IMR-90 (cell line): Measurements from ENCODE around the gene EML4. TPM values are rescaled to one million over a fixed set of nuclear protein-coding genes. Genes with fewer than 3 reads are reported as not detected.

ENCODE experiments used
- ATAC-seq: fragments of 200-7000 bp; cut with Tn5 transposase; 2 replicates; pipeline ENCODE4 v1.9.1; 2020; ENCODE audit warnings: low read depth, mild to moderate bottlenecking, moderate library complexity
- BruUV-seq: library from RNA; stranded (reverse); fragments of 400-500 nt; replicated peaks from 2 replicates; lab custom pipeline; 2021; lab: Mats Ljungman, UMichigan
- CTCF ChIA-PET: fragments of 300-600 bp; formaldehyde crosslinking; extraction: SDS; loops from one replicate; lab custom pipeline; 2021; ENCODE audit warnings: antibody characterized with exemption; lab: Yijun Ruan, JAX
- POLR2A ChIA-PET: fragments of 300-600 bp; sonication (Branson Sonifier 250); formaldehyde crosslinking; loops from one replicate; lab custom pipeline; 2022; ENCODE audit warnings: antibody characterized with exemption; ENCODE audit not compliant: unreplicated experiment; lab: Charles Lee
- DNase-seq: peaks from one replicate; pipeline ENCODE4 v3.0.0; 2013
- H2AFZ ChIP-seq: replicated peaks from 2 replicates; pipeline ENCODE3; 2013; ENCODE audit warnings: low read length, mild to moderate bottlenecking; ENCODE audit not compliant: poor library complexity
- H2AK5ac ChIP-seq: 2 replicates; pipeline ENCODE4 v1.6.1; 2013; ENCODE audit warnings: low read depth, low read length, inconsistent platforms
- H2AK9ac ChIP-seq: replicated peaks from 2 replicates; pipeline ENCODE3; 2013; ENCODE audit warnings: mild to moderate bottlenecking, low read depth, low read length, moderate library complexity; ENCODE audit not compliant: poor library complexity
- H2BK120ac ChIP-seq: 2 replicates; pipeline ENCODE4 v1.6.1; 2013; ENCODE audit warnings: low read depth, low read length, inconsistent platforms
- H2BK15ac ChIP-seq: 3 replicates; pipeline ENCODE4 v1.6.1; 2013; ENCODE audit warnings: low read depth, low read length, inconsistent platforms
- H2BK20ac ChIP-seq: 2 replicates; pipeline ENCODE4 v1.6.1; 2013; ENCODE audit warnings: low read depth, mild to moderate bottlenecking, inconsistent platforms, low read length, moderate library complexity
- H2BK5ac ChIP-seq: 2 replicates; pipeline ENCODE4 v1.6.1; 2013; ENCODE audit warnings: mild to moderate bottlenecking, low read depth, low read length, inconsistent platforms; ENCODE audit not compliant: poor library complexity, severe bottlenecking
- H3K14ac ChIP-seq: replicated peaks from 2 replicates; pipeline ENCODE4 v1.6.1; 2013; ENCODE audit warnings: low read depth, low read length, inconsistent platforms
- H3K18ac ChIP-seq: 2 replicates; pipeline ENCODE4 v1.6.1; 2013; ENCODE audit warnings: low read depth, low read length, control low read depth
- H3K23ac ChIP-seq: 2 replicates; pipeline ENCODE4 v1.6.1; 2013; ENCODE audit warnings: low read depth, low read length, inconsistent platforms
- H3K27ac ChIP-seq: 2 replicates; pipeline ENCODE4 v1.5.1; 2013; ENCODE audit warnings: mild to moderate bottlenecking, control low read depth, low read length; ENCODE audit not compliant: insufficient read depth
- H3K27me3 ChIP-seq: 2 replicates; pipeline ENCODE4 v1.6.1; 2013; ENCODE audit warnings: low read length; ENCODE audit not compliant: control insufficient read depth, insufficient read depth
- H3K36me3 ChIP-seq: 2 replicates; pipeline ENCODE4 v1.6.1; 2013; ENCODE audit warnings: low read length, mixed read lengths; ENCODE audit not compliant: control insufficient read depth, insufficient read depth
- H3K4ac ChIP-seq: 2 replicates; pipeline ENCODE4 v1.6.1; 2013; ENCODE audit warnings: low read depth, low read length, inconsistent platforms
- H3K4me1 ChIP-seq: 2 replicates; pipeline ENCODE4 v1.6.1; 2013; ENCODE audit warnings: low read length, mixed read lengths; ENCODE audit not compliant: control insufficient read depth, insufficient read depth
- H3K4me2 ChIP-seq: 2 replicates; pipeline ENCODE4 v1.6.1; 2013; ENCODE audit warnings: low read depth, mild to moderate bottlenecking, control low read depth, low read length, moderate library complexity
- H3K4me3 ChIP-seq: 2 replicates; pipeline ENCODE4 v1.5.1; 2013; ENCODE audit warnings: low read depth, mild to moderate bottlenecking, control low read depth, low read length, moderate library complexity; ENCODE audit not compliant: insufficient read depth
- H3K56ac ChIP-seq: 2 replicates; pipeline ENCODE4 v1.6.1; 2013; ENCODE audit warnings: low read length, inconsistent platforms; ENCODE audit not compliant: insufficient read depth; ENCODE audit errors: extremely low read depth
- H3K79me1 ChIP-seq, 2 experiments: 2 replicates each; pipeline ENCODE4 v1.6.1; 2013; ENCODE audit warnings: low read length in 2 of 2, inconsistent platforms in 1 of 2, low read depth in 1 of 2
- H3K9ac ChIP-seq: 2 replicates; pipeline ENCODE4 v1.6.1; 2013; ENCODE audit warnings: low read depth, low read length, control low read depth
- H3K9me1 ChIP-seq: 2 replicates; pipeline ENCODE4 v1.6.1; 2013; ENCODE audit warnings: low read length, inconsistent platforms; ENCODE audit not compliant: insufficient read depth
- H3K9me3 ChIP-seq: 2 replicates; pipeline ENCODE4 v1.6.1; 2013; ENCODE audit warnings: low read length; ENCODE audit not compliant: control insufficient read depth, insufficient read depth
- H4K20me1 ChIP-seq: 2 replicates; pipeline ENCODE4 v1.6.1; 2013; ENCODE audit warnings: low read length, inconsistent platforms; ENCODE audit not compliant: insufficient read depth
- H4K5ac ChIP-seq: 2 replicates; pipeline ENCODE4 v1.6.1; 2013; ENCODE audit warnings: mild to moderate bottlenecking, low read depth, low read length, control low read depth
- H4K8ac ChIP-seq, 2 experiments: 2 replicates each; pipeline ENCODE4 v1.6.1; 2013; ENCODE audit warnings: low read depth in 2 of 2, low read length in 2 of 2, control low read depth in 1 of 2, inconsistent platforms in 1 of 2
- H4K91ac ChIP-seq: 2 replicates; pipeline ENCODE4 v1.6.1; 2013; ENCODE audit warnings: low read depth, low read length, inconsistent platforms; ENCODE audit not compliant: insufficient read depth
- BHLHE40 ChIP-seq: fragments of 150-350 bp; IDR thresholded peaks from 2 replicates; pipeline ENCODE4 v1.6.1; 2016; ENCODE audit warnings: mild to moderate bottlenecking, low read depth, low read length
- CEBPB ChIP-seq: IDR thresholded peaks from 2 replicates; pipeline ENCODE4 v1.6.1; 2012; ENCODE audit warnings: low read depth, low read length, improper control_type of control experiment
- CHD1 ChIP-seq: IDR thresholded peaks from 2 replicates; pipeline ENCODE4 v1.6.1; 2012; ENCODE audit warnings: low read depth, low read length, improper control_type of control experiment
- FOS ChIP-seq: fragments of 150-350 bp; IDR thresholded peaks from 2 replicates; pipeline ENCODE4 v1.6.1; 2016; ENCODE audit warnings: low read depth, low read length
- MAFK ChIP-seq: IDR thresholded peaks from 2 replicates; pipeline ENCODE4 v1.6.1; 2012; ENCODE audit warnings: low read depth, low read length, improper control_type of control experiment
- MAZ ChIP-seq: IDR thresholded peaks from 2 replicates; pipeline ENCODE4 v1.6.1; 2012; ENCODE audit warnings: low read depth, mild to moderate bottlenecking, low read length, improper control_type of control experiment, moderate library complexity, borderline replicate concordance
- NFE2L2 ChIP-seq: fragments of 150-350 bp; IDR thresholded peaks from 2 replicates; pipeline ENCODE4 v1.6.1; 2016; ENCODE audit warnings: low read depth, mild to moderate bottlenecking, low read length
- POLR2A ChIP-seq: IDR thresholded peaks from 2 replicates; pipeline ENCODE4 v1.6.1; 2012; ENCODE audit warnings: mild to moderate bottlenecking, low read depth, low read length
- RAD21 ChIP-seq: IDR thresholded peaks from 2 replicates; pipeline ENCODE4 v1.6.1; 2012; ENCODE audit warnings: low read length, improper control_type of control experiment
- RCOR1 ChIP-seq: IDR thresholded peaks from 2 replicates; pipeline ENCODE4 v1.6.1; 2012; ENCODE audit warnings: mild to moderate bottlenecking, low read length, improper control_type of control experiment; ENCODE audit not compliant: insufficient replicate concordance
- RFX5 ChIP-seq: IDR thresholded peaks from 2 replicates; pipeline ENCODE4 v1.8.0; 2012; ENCODE audit warnings: low read depth, mild to moderate bottlenecking, low read length, moderate library complexity
- WGBS, 2 experiments: methylation state at CpG; one replicate each; pipeline versions ENCODE4 v1.1.5 to v1.1.7; 2013; ENCODE audit warnings: missing lambda C conversion rate in 2 of 2; ENCODE audit not compliant: insufficient read length in 1 of 2; ENCODE audit errors: extremely low coverage in 2 of 2; 5-methylcytosine and 5-hydroxymethylcytosine counted together
- dilution Hi-C: fragments of 300-500 bp; cut with HindIII; formaldehyde crosslinking; loops from one replicate; pipeline ENCODE4 v1.14.3; 2018; ENCODE audit warnings: low sequenced_read_pairs; ENCODE audit not compliant: unreplicated experiment
- in situ Hi-C: fragments of 300-500 bp; cut with MboI; formaldehyde crosslinking; loops from 3 replicates; pipeline ENCODE4 v1.14.3; 2019; ENCODE audit warnings: low sequenced_read_pairs, inconsistent platforms, mixed read lengths
- intact Hi-C: fragments of 100-400 bp; cut with micrococcal nuclease; formaldehyde crosslinking; loops from 2 replicates; pipeline ENCODE4 v1.10.0; 2022
- polyA plus RNA-seq, 3 experiments: library from polyadenylated mRNA; depleted of rRNA; stranded (reverse); fragments of >200 nt; gene quantifications; 2 replicates each; pipeline ENCODE4 v1.2.3, GENCODE V29; 2012; ENCODE audit warnings: low replicate concordance in 1 of 3
- total RNA-seq: library from RNA; depleted of rRNA; stranded (reverse); fragments of >200 nt; gene quantifications from 2 replicates; pipeline ENCODE4 v1.2.3, GENCODE V29; 2012
- TF ChIP-seq, protein P1 (sequence below): conservative IDR thresholded peaks from 2 replicates; pipeline ENCODE4 v1.5.1; 2012; ENCODE audit warnings: mild to moderate bottlenecking, low read depth, low read length, improper control_type of control experiment
- TF ChIP-seq, protein P2 (sequence below): fragments of 150-350 bp; IDR thresholded peaks from 2 replicates; pipeline ENCODE4 v1.6.1; 2017; ENCODE audit warnings: mild to moderate bottlenecking, antibody characterized with exemption, low read length, low read depth

The EML4 gene
- total and polyA plus RNA-seq, 2 of the 4 experiments (the other 2 are of a cell fraction) = 29.7 to 73.7 TPM

DNA sequence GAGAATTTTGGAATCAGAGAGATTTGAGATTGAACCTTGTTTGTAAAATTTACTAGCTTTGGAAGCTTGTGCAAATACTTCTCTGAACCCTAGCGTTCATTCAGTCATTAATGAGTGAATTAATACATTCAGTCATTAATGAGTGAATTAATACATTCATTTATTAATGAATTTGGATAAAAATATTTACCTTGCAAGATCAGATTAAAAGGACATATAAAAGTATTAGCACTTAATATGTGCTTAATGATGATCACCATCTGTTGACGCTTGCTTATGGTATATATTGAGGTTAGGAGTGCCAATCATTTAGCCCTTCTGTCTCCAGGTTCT is 26.9 kb downstream of the EML4 start:
- DNase-seq (no peak), ATAC-seq (no peak)
- Histone ChIP-seq H3K56ac (no peak overlapping the region), H3K4ac (peak overlapping the region; percentile 29; the same call in 1 of the 2 replicates), H3K9me1 (peaks cover 15% of the 10 kb centered on the region), H4K91ac (0 out of 2 replicates have a peak overlapping the region, but pooled peaks have one; percentile 43), H3K79me1 (peaks cover 31 to 67% of the 10 kb centered on the region in 2 experiments), H3K23ac (no peak overlapping the region), H4K20me1 (peaks cover 7% of the 10 kb centered on the region; the same call in 1 of the 2 replicates), H2AFZ (no peak overlapping the region), H2BK120ac (peak overlapping the region; percentile 11; the same call in 1 of the 2 replicates), H3K18ac (peak overlapping the region; percentile 15; the same call in 1 of the 2 replicates), H3K14ac (no peak overlapping the region; the same call in 1 of the 2 replicates), H2AK5ac (no peak overlapping the region), H3K27ac (no peak overlapping the region), H2AK9ac (no peak overlapping the region), H3K27me3 (no peaks in the 10 kb centered on the region), H2BK15ac (peak overlapping the region; percentile 22; the same call in 1 of the 3 replicates), H2BK20ac (peak overlapping the region; percentile 30; the same call in 1 of the 2 replicates), H4K8ac (peak overlapping the region in 1 of 2 experiments; percentile 3; a peak in 1 of 4 replicates), H2BK5ac (peak overlapping the region; percentile 32), H3K4me1 (peaks cover 21% of the 10 kb centered on the region), H4K5ac (no peak overlapping the region; the same call in 1 of the 2 replicates), H3K4me2 (no peak overlapping the region), H3K9me3 (no peaks in the 10 kb centered on the region), H3K36me3 (no peaks in the 10 kb centered on the region), H3K4me3 (no peak overlapping the region), H3K9ac (no peak overlapping the region)
- ChIA-PET POLR2A (no interaction called here), CTCF (interaction anchor here (0.6 to 1.5 kb wide), 6 partner anchors 15 to 101 kb away, joined by 3 to 7 read pairs (median 4); no protein-coding TSS in a partner anchor)
- no CpG with 5 or more reads among the region's 2 CpGs for WGBS, 2 experiments
- BruUV-seq = no TSS peak
- TF ChIP-seq CEBPB = no peak
- TF ChIP-seq, protein P1, sequence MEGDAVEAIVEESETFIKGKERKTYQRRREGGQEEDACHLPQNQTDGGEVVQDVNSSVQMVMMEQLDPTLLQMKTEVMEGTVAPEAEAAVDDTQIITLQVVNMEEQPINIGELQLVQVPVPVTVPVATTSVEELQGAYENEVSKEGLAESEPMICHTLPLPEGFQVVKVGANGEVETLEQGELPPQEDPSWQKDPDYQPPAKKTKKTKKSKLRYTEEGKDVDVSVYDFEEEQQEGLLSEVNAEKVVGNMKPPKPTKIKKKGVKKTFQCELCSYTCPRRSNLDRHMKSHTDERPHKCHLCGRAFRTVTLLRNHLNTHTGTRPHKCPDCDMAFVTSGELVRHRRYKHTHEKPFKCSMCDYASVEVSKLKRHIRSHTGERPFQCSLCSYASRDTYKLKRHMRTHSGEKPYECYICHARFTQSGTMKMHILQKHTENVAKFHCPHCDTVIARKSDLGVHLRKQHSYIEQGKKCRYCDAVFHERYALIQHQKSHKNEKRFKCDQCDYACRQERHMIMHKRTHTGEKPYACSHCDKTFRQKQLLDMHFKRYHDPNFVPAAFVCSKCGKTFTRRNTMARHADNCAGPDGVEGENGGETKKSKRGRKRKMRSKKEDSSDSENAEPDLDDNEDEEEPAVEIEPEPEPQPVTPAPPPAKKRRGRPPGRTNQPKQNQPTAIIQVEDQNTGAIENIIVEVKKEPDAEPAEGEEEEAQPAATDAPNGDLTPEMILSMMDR = no peak
- no peak for TF ChIP-seq POLR2A
- TF ChIP-seq MAZ = no peak
- TF ChIP-seq, protein P2, sequence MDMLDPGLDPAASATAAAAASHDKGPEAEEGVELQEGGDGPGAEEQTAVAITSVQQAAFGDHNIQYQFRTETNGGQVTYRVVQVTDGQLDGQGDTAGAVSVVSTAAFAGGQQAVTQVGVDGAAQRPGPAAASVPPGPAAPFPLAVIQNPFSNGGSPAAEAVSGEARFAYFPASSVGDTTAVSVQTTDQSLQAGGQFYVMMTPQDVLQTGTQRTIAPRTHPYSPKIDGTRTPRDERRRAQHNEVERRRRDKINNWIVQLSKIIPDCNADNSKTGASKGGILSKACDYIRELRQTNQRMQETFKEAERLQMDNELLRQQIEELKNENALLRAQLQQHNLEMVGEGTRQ = no peak
- TF ChIP-seq MAFK = no peak
- no peak for TF ChIP-seq RFX5
- no peak for TF ChIP-seq BHLHE40
- TF ChIP-seq RCOR1 = no peak
- no peak for TF ChIP-seq FOS
- no peak for TF ChIP-seq RAD21
- no peak for TF ChIP-seq NFE2L2
- no peak for TF ChIP-seq CHD1
- in situ Hi-C loops (no loop called here), intact Hi-C loops (loop anchor here (2.0 kb wide), 1 partner anchor 99 kb away; no protein-coding TSS in a partner anchor), dilution Hi-C loops (no loop called here)
